Liver (tissue), 9 donors: ENCODE measurements around the gene GNG11. TPM values are rescaled to one million over a fixed set of nuclear protein-coding genes. Genes with fewer than 3 reads are reported as not detected.

Experiments
- DNase-seq: peaks from one replicate; pipeline ENCODE4 v3.0.0-alpha.2; 2017; ENCODE audit warnings: low spot score
- H3K27ac ChIP-seq, 2 donors: one replicate each; pipeline ENCODE4 v1.7.0; 2013; ENCODE audit warnings: inconsistent platforms in 2 of 2, low read length in 2 of 2, control low read depth in 1 of 2, low read depth in 1 of 2, mild to moderate bottlenecking in 1 of 2
- H3K27me3 ChIP-seq, 4 donors: one replicate each; pipeline versions ENCODE4 v1.6.1 to v1.7.0; 2013; ENCODE audit warnings: low read length in 3 of 4, inconsistent platforms in 1 of 4, mild to moderate bottlenecking in 1 of 4, moderate library complexity in 1 of 4; ENCODE audit not compliant: control insufficient read depth in 4 of 4, insufficient read depth in 4 of 4
- H3K36me3 ChIP-seq, 4 donors: one replicate each; pipeline versions ENCODE4 v1.6.1 to v1.7.0; 2013; ENCODE audit warnings: low read length in 3 of 4, mild to moderate bottlenecking in 3 of 4, low read depth in 1 of 4, moderate library complexity in 1 of 4; ENCODE audit not compliant: control insufficient read depth in 4 of 4, insufficient read depth in 3 of 4
- H3K4me1 ChIP-seq, 4 donors: one replicate each; pipeline versions ENCODE4 v1.6.1 to v1.7.0; 2013; ENCODE audit warnings: low read length in 3 of 4, mild to moderate bottlenecking in 3 of 4, moderate library complexity in 1 of 4; ENCODE audit not compliant: control insufficient read depth in 4 of 4, insufficient read depth in 4 of 4
- H3K4me3 ChIP-seq, 3 donors: one replicate each; pipeline versions ENCODE4 v1.6.1 to v1.7.0; 2013; ENCODE audit warnings: low read length in 3 of 3, control low read depth in 1 of 3, low read depth in 1 of 3, mild to moderate bottlenecking in 1 of 3
- H3K9ac ChIP-seq, 2 donors: one replicate each; pipeline ENCODE4 v1.7.0; 2013; ENCODE audit warnings: low read length in 2 of 2, mild to moderate bottlenecking in 2 of 2, moderate library complexity in 2 of 2, control low read depth in 1 of 2, low read depth in 1 of 2
- H3K9me3 ChIP-seq, 4 donors: one replicate each; pipeline versions ENCODE4 v1.6.1 to v1.7.0; 2013; ENCODE audit warnings: low read length in 3 of 4; ENCODE audit not compliant: control insufficient read depth in 4 of 4
- CTCF ChIP-seq: fragments of 150-350 bp; IDR thresholded peaks from 2 replicates; pipeline ENCODE4 v1.5.1; 2017; ENCODE audit warnings: improper control_type of control experiment, low read depth, low read length; ENCODE audit not compliant: missing input control
- HNF4G ChIP-seq: IDR thresholded peaks from 2 replicates; pipeline ENCODE4 v1.6.1; 2016; ENCODE audit warnings: antibody characterized with exemption
- JUND ChIP-seq, 2 donors: IDR thresholded peaks; 2 replicates each; pipeline ENCODE4 v1.6.1; 2016; ENCODE audit warnings: antibody characterized with exemption in 2 of 2
- RAD21 ChIP-seq, 2 donors: IDR thresholded peaks; 2 replicates each; pipeline ENCODE4 v1.6.1; 2016; ENCODE audit warnings: antibody characterized with exemption in 2 of 2, mild to moderate bottlenecking in 2 of 2
- RXRA ChIP-seq, 2 donors: IDR thresholded peaks; 2 replicates each; pipeline ENCODE4 v1.6.1; 2017 to 2018; ENCODE audit warnings: antibody characterized with exemption in 2 of 2, mild to moderate bottlenecking in 1 of 2
- TAF1 ChIP-seq: conservative IDR thresholded peaks from 2 replicates; pipeline ENCODE4 v1.6.1; 2016; ENCODE audit warnings: antibody characterized with exemption, mild to moderate bottlenecking
- YY1 ChIP-seq: IDR thresholded peaks from 2 replicates; pipeline ENCODE4 v1.6.1; 2016; ENCODE audit warnings: antibody characterized with exemption, mild to moderate bottlenecking
- WGBS: extraction: QIAGEN DNeasy Blood & Tissue Kit; methylation state at CpG from one replicate; pipeline ENCODE4 v1.1.7; 2013; 5-methylcytosine and 5-hydroxymethylcytosine counted together
- polyA plus RNA-seq, 2 donors: library from polyadenylated mRNA; stranded (reverse) in 1 of 2; unstranded in 1 of 2; fragments of 200-250 nt in 1 of 2; fragments of >200 nt in 1 of 2; fragmentation: Nextera tagmentation in 1 of 2; extraction: Ambion mirVana in 1 of 2; gene quantifications; one replicate each; pipeline versions ENCODE4 v1.2.1 to v1.2.3, GENCODE V29; 2013 to 2015
- total RNA-seq, 2 donors: library from RNA; depleted of rRNA; stranded (reverse); fragments of >200 nt; gene quantifications; one replicate each; pipeline ENCODE4 v1.2.3, GENCODE V29; 2014
- TF ChIP-seq, protein P1 (sequence below): IDR thresholded peaks from 2 replicates; pipeline ENCODE4 v1.6.1; 2016; ENCODE audit warnings: antibody characterized with exemption, mild to moderate bottlenecking
- TF ChIP-seq, protein P2 (sequence below): IDR thresholded peaks from 2 replicates; pipeline ENCODE4 v1.6.1; 2016; ENCODE audit warnings: antibody characterized with exemption
- TF ChIP-seq, protein P3 (sequence below): IDR thresholded peaks from 2 replicates; pipeline ENCODE4 v1.6.1; 2016; ENCODE audit warnings: antibody characterized with exemption
- donor health status: healthy.
- donor health status: healthy.
- donor health status: healthy.
- donor health status: healthy.
- donor health status: healthy.

Gene GNG11
- total and polyA plus RNA-seq, 4 donors: 4.0 to 11.1 (median 6.1) TPM

DNA sequence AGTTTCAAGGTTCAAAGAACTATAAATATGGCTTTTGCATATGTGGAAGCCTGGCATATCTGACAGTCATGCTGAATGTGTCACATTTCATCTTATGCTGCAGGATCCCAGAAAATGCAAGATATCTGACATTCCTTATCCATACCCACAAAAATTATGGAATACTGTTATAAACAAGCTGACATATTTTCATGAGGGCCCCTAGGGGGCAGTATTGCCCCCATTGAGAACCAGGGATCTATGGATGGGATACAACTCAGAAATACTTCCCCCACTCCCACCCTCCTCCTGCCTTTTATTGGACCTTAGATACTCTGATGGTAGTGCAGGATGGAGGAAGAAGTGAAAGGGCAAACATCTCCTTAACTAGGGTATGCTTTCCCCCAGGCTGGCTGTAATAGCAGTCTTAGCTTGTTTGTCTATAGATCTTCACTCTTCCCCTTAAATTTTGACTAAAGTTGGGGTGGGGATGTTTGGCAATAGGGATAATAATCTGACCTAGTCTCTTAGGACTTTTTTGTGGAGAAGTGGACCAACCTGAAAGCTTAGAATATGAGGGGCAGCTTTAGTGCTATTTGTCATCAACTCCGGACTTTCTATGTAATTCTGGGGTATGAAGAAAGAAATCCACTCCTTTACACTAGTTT lies 18.6 kb upstream of the GNG11 start:
- no peak for DNase-seq
- WGBS: 94% methylated on average over 1 of the region's 1 CpG
- Histone ChIP-seq H3K36me3 (no peaks in the 10 kb centered on the region), H3K4me3 (no peak overlapping the region), H3K9me3 (no peaks in the 10 kb centered on the region), H3K4me1 (no peaks in the 10 kb centered on the region), H3K9ac (no peak overlapping the region), H3K27me3 (peaks cover 0 to 3% (median under 1%) of the 10 kb centered on the region in 4 donors), H3K27ac (no peak overlapping the region)
- TF ChIP-seq HNF4G (no peak), CTCF (peak; percentile 56), RAD21 (IDR thresholded peaks at IDR 0.05) (peak; percentile 79 to 80), JUND (IDR thresholded peaks at IDR 0.05) (no peak)
- TF ChIP-seq, protein P1, sequence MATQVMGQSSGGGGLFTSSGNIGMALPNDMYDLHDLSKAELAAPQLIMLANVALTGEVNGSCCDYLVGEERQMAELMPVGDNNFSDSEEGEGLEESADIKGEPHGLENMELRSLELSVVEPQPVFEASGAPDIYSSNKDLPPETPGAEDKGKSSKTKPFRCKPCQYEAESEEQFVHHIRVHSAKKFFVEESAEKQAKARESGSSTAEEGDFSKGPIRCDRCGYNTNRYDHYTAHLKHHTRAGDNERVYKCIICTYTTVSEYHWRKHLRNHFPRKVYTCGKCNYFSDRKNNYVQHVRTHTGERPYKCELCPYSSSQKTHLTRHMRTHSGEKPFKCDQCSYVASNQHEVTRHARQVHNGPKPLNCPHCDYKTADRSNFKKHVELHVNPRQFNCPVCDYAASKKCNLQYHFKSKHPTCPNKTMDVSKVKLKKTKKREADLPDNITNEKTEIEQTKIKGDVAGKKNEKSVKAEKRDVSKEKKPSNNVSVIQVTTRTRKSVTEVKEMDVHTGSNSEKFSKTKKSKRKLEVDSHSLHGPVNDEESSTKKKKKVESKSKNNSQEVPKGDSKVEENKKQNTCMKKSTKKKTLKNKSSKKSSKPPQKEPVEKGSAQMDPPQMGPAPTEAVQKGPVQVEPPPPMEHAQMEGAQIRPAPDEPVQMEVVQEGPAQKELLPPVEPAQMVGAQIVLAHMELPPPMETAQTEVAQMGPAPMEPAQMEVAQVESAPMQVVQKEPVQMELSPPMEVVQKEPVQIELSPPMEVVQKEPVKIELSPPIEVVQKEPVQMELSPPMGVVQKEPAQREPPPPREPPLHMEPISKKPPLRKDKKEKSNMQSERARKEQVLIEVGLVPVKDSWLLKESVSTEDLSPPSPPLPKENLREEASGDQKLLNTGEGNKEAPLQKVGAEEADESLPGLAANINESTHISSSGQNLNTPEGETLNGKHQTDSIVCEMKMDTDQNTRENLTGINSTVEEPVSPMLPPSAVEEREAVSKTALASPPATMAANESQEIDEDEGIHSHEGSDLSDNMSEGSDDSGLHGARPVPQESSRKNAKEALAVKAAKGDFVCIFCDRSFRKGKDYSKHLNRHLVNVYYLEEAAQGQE: no peak

GRCh38 chr7:93906267-93906666 lies 15.3 kb upstream of the GNG11 start, which contains the start of gene GNGT1:
Gene GNGT1 (plus strand): TSS chr7:93906567. CDS start chr7:93906747, 180 bp downstream.
- Histone ChIP-seq H3K4me1 (no peaks in the 10 kb centered on the region), H3K36me3 (no peaks in the 10 kb centered on the region), H3K27me3 (peaks cover 0 to 3% (median under 1%) of the 10 kb centered on the region in 4 donors), H3K9ac (peak within 1 kb of the TSS in 1 of 2 donors; percentile 47), H3K27ac (no peak within 1 kb of the TSS), H3K9me3 (no peaks in the 10 kb centered on the region), H3K4me3 (no peak within 1 kb of the TSS)
- DNase-seq: no peak
- no peak for TF ChIP-seq JUND (IDR thresholded peaks at IDR 0.05)
- TF ChIP-seq YY1: no peak
- TF ChIP-seq, protein P1: no peak
- TF ChIP-seq HNF4G: no peak
- TF ChIP-seq TAF1: no peak
- TF ChIP-seq, protein P2, sequence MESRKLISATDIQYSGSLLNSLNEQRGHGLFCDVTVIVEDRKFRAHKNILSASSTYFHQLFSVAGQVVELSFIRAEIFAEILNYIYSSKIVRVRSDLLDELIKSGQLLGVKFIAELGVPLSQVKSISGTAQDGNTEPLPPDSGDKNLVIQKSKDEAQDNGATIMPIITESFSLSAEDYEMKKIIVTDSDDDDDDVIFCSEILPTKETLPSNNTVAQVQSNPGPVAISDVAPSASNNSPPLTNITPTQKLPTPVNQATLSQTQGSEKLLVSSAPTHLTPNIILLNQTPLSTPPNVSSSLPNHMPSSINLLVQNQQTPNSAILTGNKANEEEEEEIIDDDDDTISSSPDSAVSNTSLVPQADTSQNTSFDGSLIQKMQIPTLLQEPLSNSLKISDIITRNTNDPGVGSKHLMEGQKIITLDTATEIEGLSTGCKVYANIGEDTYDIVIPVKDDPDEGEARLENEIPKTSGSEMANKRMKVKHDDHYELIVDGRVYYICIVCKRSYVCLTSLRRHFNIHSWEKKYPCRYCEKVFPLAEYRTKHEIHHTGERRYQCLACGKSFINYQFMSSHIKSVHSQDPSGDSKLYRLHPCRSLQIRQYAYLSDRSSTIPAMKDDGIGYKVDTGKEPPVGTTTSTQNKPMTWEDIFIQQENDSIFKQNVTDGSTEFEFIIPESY: no peak
- TF ChIP-seq RXRA (IDR thresholded peaks at IDR 0.05): no peak
- TF ChIP-seq, protein P3, sequence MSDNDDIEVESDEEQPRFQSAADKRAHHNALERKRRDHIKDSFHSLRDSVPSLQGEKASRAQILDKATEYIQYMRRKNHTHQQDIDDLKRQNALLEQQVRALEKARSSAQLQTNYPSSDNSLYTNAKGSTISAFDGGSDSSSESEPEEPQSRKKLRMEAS: no peak
- WGBS: 83% methylated on average over 3 of the region's 3 CpGs
